Psoas muscle (tissue), 8 donors: ENCODE data around the gene PCDHGB4. TPM values are rescaled to one million over a fixed set of nuclear protein-coding genes. Genes with fewer than 3 reads are reported as not detected.

Experiments
- ATAC-seq, 4 donors: fragments of 200-7000 bp; cut with Tn5 transposase; one replicate each; pipeline ENCODE4 v1.9.1; 2020; ENCODE audit warnings: moderate library complexity in 3 of 4, mild to moderate bottlenecking in 2 of 4
- DNase-seq, 2 donors: peaks; one replicate each; pipeline ENCODE4 v3.0.0-alpha.2; 2020
- H3K27ac ChIP-seq: fragments of 200-600 bp; one replicate; pipeline ENCODE4 v1.8.0; 2022
- H3K27me3 ChIP-seq, 3 donors: fragments of 200-600 bp in 1 of 3; one replicate each; pipeline versions ENCODE4 v1.6.1 to v1.8.0; 2013 to 2022; ENCODE audit warnings: low read length in 2 of 3, mild to moderate bottlenecking in 2 of 3, moderate library complexity in 1 of 3; ENCODE audit not compliant: insufficient read depth in 3 of 3
- H3K36me3 ChIP-seq, 2 donors: fragments of 200-600 bp in 1 of 2; one replicate each; pipeline versions ENCODE4 v1.6.1 to v1.8.0; 2013 to 2022; ENCODE audit warnings: low read depth in 1 of 2, mild to moderate bottlenecking in 1 of 2, moderate library complexity in 1 of 2; ENCODE audit not compliant: insufficient read depth in 1 of 2
- H3K4me1 ChIP-seq: fragments of 200-600 bp; one replicate; pipeline ENCODE4 v1.8.0; 2022
- H3K4me3 ChIP-seq: fragments of 200-600 bp; one replicate; pipeline ENCODE4 v1.8.0; 2022; ENCODE audit warnings: mild to moderate bottlenecking
- H3K9me3 ChIP-seq: fragments of 200-600 bp; one replicate; pipeline ENCODE4 v1.8.0; 2022
- CTCF ChIP-seq: fragments of 200-600 bp; IDR thresholded peaks from one replicate; pipeline ENCODE4 v1.8.0; 2022; ENCODE audit warnings: antibody characterized with exemption
- WGBS, 3 donors: extraction: QIAGEN DNeasy Blood & Tissue Kit; methylation state at CpG; one replicate each; pipeline versions ENCODE4 v1.1.6 to v1.1.7; 2013; 5-methylcytosine and 5-hydroxymethylcytosine counted together
- intact Hi-C, 2 donors: fragments of 100-400 bp; cut with DNase I; formaldehyde crosslinking; loops; one replicate each; pipeline versions ENCODE4 v1.11.0 to v1.14.2; 2022
- polyA plus RNA-seq, 3 donors: library from polyadenylated mRNA; stranded (reverse); fragments of 200-250 nt; gene quantifications; one replicate each; pipeline ENCODE4 v1.2.3, GENCODE V29; 2013
- total RNA-seq, 4 donors: library from RNA; stranded (reverse); fragmentation: NEBNext Ultra II Directional in 2 of 4; extraction: Animal tissue kit (Norgen Biotek cat#: 25700) in 2 of 4; gene quantifications; one replicate each; pipeline versions ENCODE4 v1.2.1 to v1.2.4, GENCODE V29; 2021 to 2023
- donor health status: healthy with polysubstance abuse.
- donor health status: DM: no; HTN: no; CAD: no; lungs with moderate emphysema.
- donor health status: Bipolar disorder and iron deficiency.
- donor health status: healthy.
- donor health status: DM: yes; HTN: yes; CAD: no.
- donor health status: DM: no; HTN: no; CAD: no.
- donor health status: DM: no; HTN: no; CAD: no.
- donor health status: DM: yes; HTN: yes; CAD: no.

PCDHGB4 gene
- total and polyA plus RNA-seq, 7 donors = 0.24 to 3.0 (median 0.99) TPM

DNA sequence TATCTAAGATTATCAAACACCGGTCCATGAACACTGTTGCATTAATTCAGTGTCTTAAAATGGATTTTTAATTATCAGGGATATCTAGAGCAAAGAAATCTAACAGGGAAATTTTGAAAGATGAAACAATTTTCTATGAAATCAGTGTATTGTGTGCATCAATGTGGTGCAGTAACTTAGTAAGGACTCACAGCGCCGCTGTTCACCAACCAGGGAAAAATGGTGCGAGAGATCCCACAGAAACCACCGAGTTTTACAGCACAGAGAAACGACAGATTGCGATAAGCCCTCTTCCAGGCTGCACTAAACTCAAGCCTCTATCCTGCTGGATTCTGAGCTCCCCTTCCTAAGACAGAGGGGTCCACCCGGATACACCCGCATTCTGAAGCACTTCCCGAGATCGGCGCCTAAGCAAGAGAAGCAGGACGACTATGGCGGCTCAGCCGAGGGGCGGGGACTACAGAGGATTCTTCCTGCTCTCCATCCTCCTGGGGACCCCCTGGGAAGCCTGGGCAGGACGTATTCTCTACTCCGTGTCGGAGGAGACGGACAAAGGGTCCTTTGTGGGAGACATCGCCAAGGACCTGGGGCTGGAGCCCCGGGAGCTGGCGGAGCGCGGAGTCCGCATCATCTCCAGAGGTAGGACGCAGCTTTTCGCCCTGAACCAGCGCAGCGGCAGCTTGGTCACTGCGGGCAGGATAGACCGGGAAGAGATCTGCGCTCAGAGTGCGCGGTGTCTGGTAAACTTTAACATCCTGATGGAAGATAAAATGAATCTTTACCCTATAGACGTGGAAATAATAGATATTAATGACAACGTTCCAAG, 4.8 kb upstream of the PCDHGB4 start, which contains the start of gene PCDHGA7:
TSS of gene PCDHGA7 (plus strand) at position 274 of the 826 bp plus-strand sequence. CDS start at position 432, 158 bp downstream.
- no peaks in the 10 kb centered on the region for H3K36me3 ChIP-seq
- ATAC-seq (peak in 3 of 4 donors; percentile 49 to 77 (median 72)), DNase-seq (no peak)
- WGBS, 3 donors = 18 to 22% (median 20%) methylated on average over 37 of the region's 37 CpGs
- no peaks in the 10 kb centered on the region for H3K9me3 ChIP-seq
- peak; percentile 35 for TF ChIP-seq CTCF
- peaks cover 0 to 28% (median 2%) of the 10 kb centered on the region in 3 donors for H3K27me3 ChIP-seq
- intact Hi-C loops = no loop called here
- no peak within 1 kb of the TSS for H3K27ac ChIP-seq
- H3K4me3 ChIP-seq = peak within 1 kb of the TSS; percentile 58
- H3K4me1 ChIP-seq = no peaks in the 10 kb centered on the region

GRCh38 chr5:141383345-141383744, 4.2 kb upstream of the PCDHGB4 start:
- Histone ChIP-seq H3K4me1 (no peaks in the 10 kb centered on the region), H3K4me3 (peak overlapping the region; percentile 58), H3K9me3 (no peaks in the 10 kb centered on the region), H3K27ac (no peak overlapping the region), H3K27me3 (peaks cover 0 to 29% (median 2%) of the 10 kb centered on the region in 3 donors), H3K36me3 (no peaks in the 10 kb centered on the region)
- ATAC-seq (no peak), DNase-seq (no peak)
- no peak for TF ChIP-seq CTCF
- intact Hi-C loops = no loop called here
- WGBS, 3 donors = 38 to 47% (median 45%) methylated on average over 21 of the region's 21 CpGs

DNA sequence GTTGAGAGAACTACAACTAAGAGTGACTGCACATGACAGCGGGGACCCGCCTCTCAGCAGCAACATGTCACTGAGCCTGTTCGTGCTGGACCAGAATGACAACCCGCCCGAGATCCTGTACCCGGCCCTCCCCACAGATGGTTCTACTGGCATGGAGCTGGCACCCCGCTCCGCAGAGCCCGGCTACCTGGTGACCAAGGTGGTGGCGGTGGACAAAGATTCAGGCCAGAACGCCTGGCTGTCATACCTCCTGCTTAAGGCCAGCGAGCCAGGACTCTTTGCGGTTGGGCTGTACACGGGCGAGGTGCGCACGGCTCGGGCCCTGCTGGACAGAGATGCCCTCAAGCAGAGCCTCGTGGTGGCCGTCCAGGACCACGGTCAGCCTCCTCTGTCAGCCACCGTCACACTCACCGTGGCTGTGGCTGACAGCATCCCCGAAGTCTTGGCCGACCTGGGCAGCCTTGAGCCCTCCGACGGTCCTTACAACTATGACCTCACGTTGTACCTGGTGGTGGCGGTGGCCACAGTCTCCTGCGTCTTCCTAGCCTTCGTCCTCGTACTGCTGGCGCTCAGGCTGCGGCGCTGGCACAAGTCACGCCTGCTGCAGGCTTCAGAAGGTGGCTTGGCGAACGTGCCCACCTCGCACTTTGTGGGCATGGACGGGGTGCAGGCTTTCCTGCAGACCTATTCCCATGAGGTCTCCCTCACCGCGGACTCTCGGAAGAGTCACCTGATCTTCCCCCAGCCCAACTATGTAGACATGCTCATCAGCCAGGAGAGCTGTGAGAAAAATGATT, 2.8 kb upstream of the PCDHGB4 start:
- Histone ChIP-seq H3K4me1 (no peaks in the 10 kb centered on the region), H3K27ac (no peak overlapping the region), H3K36me3 (no peaks in the 10 kb centered on the region), H3K9me3 (no peaks in the 10 kb centered on the region), H3K4me3 (no peak overlapping the region), H3K27me3 (peaks cover 0 to 38% (median 7%) of the 10 kb centered on the region in 3 donors)
- DNase-seq = no peak
- ATAC-seq = no peak
- 49 to 63% (median 49%) methylated on average over 41 to 43 of the region's 43 CpGs for WGBS, 3 donors
- TF ChIP-seq CTCF = no peak
- intact Hi-C loops = no loop called here

DNA sequence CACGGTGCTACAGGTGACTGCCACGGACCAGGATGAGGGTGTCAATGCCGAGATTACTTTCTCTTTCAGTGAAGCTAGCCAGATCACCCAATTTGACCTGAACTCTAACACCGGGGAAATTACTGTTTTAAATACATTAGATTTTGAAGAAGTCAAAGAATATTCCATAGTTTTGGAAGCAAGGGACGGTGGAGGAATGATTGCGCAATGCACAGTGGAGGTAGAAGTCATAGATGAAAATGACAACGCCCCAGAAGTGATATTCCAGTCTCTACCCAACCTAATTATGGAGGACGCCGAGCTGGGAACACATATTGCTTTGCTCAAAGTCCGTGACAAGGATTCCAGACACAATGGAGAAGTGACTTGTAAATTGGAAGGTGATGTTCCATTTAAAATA, 1.2 kb downstream of the PCDHGB4 start:
- Histone ChIP-seq H3K27ac (no peak overlapping the region), H3K27me3 (peaks cover 0 to 38% (median 13%) of the 10 kb centered on the region in 3 donors), H3K4me3 (peak overlapping the region; percentile 31), H3K4me1 (no peaks in the 10 kb centered on the region), H3K9me3 (no peaks in the 10 kb centered on the region), H3K36me3 (no peaks in the 10 kb centered on the region)
- ATAC-seq (no peak), DNase-seq (no peak)
- intact Hi-C loops = no loop called here
- WGBS, 3 donors = 46 to 57% (median 52%) methylated on average over 10 of the region's 10 CpGs
- no peak for TF ChIP-seq CTCF
